Measurements from ENCODE around the gene STK32C. TPM values are rescaled to one million over a fixed set of nuclear protein-coding genes. Genes with fewer than 3 reads are reported as not detected.

Gene STK32C
- total and polyA plus RNA-seq, 2 experiments from 2014 or later = 8.8 to 9.8 TPM

DNA sequence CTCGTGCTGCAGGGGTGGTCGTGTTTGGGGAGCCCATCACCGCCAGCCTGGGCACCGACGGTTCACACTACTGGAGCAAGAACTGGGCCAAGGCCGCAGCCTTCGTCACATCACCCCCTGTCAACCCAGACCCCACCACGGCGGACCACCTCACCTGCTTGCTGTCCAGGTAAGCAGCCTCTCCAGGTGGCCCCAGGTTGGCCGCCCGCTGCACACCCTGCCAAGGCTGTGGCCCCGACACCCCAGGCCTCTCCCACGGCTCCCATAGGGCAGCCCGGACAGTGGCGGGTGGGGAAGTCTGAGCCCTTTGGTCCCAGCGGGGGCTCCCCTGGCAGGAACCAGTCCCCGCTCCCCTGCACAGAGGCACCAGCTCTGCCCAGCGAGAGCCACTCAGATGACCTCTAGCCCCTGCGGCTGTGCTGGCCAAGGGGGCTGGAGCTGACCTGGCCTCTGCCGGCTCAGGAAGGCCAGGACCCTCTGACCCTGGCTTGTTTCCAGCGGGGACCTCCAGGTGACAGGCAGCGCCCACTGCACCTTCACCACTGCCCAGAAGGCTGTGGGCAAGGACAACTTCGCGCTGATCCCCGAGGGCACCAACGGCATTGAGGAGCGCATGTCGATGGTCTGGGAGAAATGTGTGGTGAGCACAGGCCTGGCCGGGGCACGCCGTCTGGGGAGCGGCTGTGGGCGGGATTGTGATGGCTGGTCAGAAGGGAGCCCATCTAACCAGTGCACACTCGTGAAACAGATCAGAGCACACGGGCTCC, 107.2 kb downstream of the STK32C start:
- Histone ChIP-seq H3K9me2 (ENCODE audit: insufficient read depth) (no peaks in the 10 kb centered on the region), H2AFZ (no peak overlapping the region), H3K4me1 (ENCODE audit: insufficient read depth) (no peaks in the 10 kb centered on the region), H3F3A (ENCODE audit: insufficient read depth) (no peaks in the 10 kb centered on the region), H3K4me3 (no peak overlapping the region), H3K27me3 (replicated peaks; ENCODE audit: insufficient read depth) (no peaks in the 10 kb centered on the region), H3K4me2 (ENCODE audit: unreplicated experiment) (no peak overlapping the region), H3K9ac (no peak overlapping the region), H3K36me3 (ENCODE audit: low read depth) (no peaks in the 10 kb centered on the region), H3K27ac (no peak overlapping the region), H4K20me1 (ENCODE audit: insufficient read depth) (no peaks in the 10 kb centered on the region), H3K9me3 (ENCODE audit: low read depth) (no peaks in the 10 kb centered on the region), H3K79me2 (ENCODE audit: insufficient read depth) (no peaks in the 10 kb centered on the region)
- in situ Hi-C loops (cut with MboI) = no loop called here
- WGBS, 2 experiments (ENCODE audit: low coverage in 1 of 2, low lambda C conversion rate in 2 of 2, missing lambda C conversion rate in 2 of 2) = 81 to 82% methylated on average over 30 to 33 of the region's 35 CpGs
- no peak for DNase-seq
- no peak for TF ChIP-seq EZH2phosphoT487 (IDR thresholded peaks at IDR 0.05; ENCODE audit: insufficient read depth, low read depth)
- no peak for TF ChIP-seq EZH2 (IDR thresholded peaks at IDR 0.05; ENCODE audit: insufficient read depth, poor library complexity, severe bottlenecking)

DNA sequence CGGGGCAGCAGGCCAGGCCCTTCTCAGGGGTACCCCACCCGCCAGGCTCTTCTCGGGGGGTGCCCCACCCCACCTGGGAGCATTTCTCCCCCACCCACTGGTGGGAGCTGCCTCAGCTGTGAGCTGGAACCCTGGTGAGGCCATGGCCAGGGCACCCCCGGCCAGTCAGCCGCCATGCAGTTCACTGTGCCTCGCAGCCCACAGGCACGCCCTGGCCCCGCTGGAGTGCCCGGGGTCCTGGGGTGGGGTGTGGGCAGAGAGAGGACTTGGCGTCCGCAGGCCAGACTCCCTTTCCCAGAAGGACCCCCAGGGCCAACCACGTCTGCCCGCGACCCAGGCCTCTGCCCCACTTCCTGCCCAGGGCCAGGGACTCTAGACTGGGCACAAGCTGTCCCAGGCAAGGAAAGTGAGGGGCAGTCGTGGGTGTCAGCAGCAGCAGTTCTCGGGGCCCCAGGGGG, 107.9 kb downstream of the STK32C start:
- no peaks in the 10 kb centered on the region for H3K36me3 ChIP-seq (ENCODE audit: low read depth)
- H3K4me2 ChIP-seq (ENCODE audit: unreplicated experiment) = no peak overlapping the region
- H3F3A ChIP-seq (ENCODE audit: insufficient read depth) = no peaks in the 10 kb centered on the region
- in situ Hi-C loops (cut with MboI) = no loop called here
- no peaks in the 10 kb centered on the region for H3K4me1 ChIP-seq (ENCODE audit: insufficient read depth)
- DNase-seq = no peak
- no peak overlapping the region for H2AFZ ChIP-seq
- no peaks in the 10 kb centered on the region for H4K20me1 ChIP-seq (ENCODE audit: insufficient read depth)
- no peaks in the 10 kb centered on the region for H3K27me3 ChIP-seq (replicated peaks; ENCODE audit: insufficient read depth)
- no peaks in the 10 kb centered on the region for H3K9me2 ChIP-seq (ENCODE audit: insufficient read depth)
- H3K9me3 ChIP-seq (ENCODE audit: low read depth) = no peaks in the 10 kb centered on the region
- 65 to 72% methylated on average over 11 to 16 of the region's 16 CpGs for WGBS, 2 experiments (ENCODE audit: low coverage in 1 of 2, low lambda C conversion rate in 2 of 2, missing lambda C conversion rate in 2 of 2)
- H3K27ac ChIP-seq = no peak overlapping the region
- no peaks in the 10 kb centered on the region for H3K79me2 ChIP-seq (ENCODE audit: insufficient read depth)
- no peak for TF ChIP-seq EZH2phosphoT487 (IDR thresholded peaks at IDR 0.05; ENCODE audit: insufficient read depth, low read depth)
- TF ChIP-seq EZH2 (IDR thresholded peaks at IDR 0.05; ENCODE audit: insufficient read depth, poor library complexity, severe bottlenecking) = no peak
- H3K4me3 ChIP-seq = no peak overlapping the region
- no peak overlapping the region for H3K9ac ChIP-seq

- in situ Hi-C loops (cut with MboI) = no loop called here
- no peak overlapping the region for H2AFZ ChIP-seq
- TF ChIP-seq EZH2phosphoT487 (IDR thresholded peaks at IDR 0.05; ENCODE audit: insufficient read depth, low read depth) (no peak), EZH2 (IDR thresholded peaks at IDR 0.05; ENCODE audit: insufficient read depth, poor library complexity, severe bottlenecking) (no peak)
- H3K4me3 ChIP-seq = no peak overlapping the region
- WGBS, 2 experiments (ENCODE audit: low coverage in 1 of 2, low lambda C conversion rate in 2 of 2, missing lambda C conversion rate in 2 of 2) = 74 to 75% methylated on average over 8 to 11 of the region's 11 CpGs
- no peaks in the 10 kb centered on the region for H4K20me1 ChIP-seq (ENCODE audit: insufficient read depth)
- H3K79me2 ChIP-seq (ENCODE audit: insufficient read depth) = no peaks in the 10 kb centered on the region
- no peaks in the 10 kb centered on the region for H3F3A ChIP-seq (ENCODE audit: insufficient read depth)
- no peaks in the 10 kb centered on the region for H3K9me3 ChIP-seq (ENCODE audit: low read depth)
- H3K4me2 ChIP-seq (ENCODE audit: unreplicated experiment) = no peak overlapping the region
- no peaks in the 10 kb centered on the region for H3K36me3 ChIP-seq (ENCODE audit: low read depth)
- no peak for DNase-seq
- H3K9me2 ChIP-seq (ENCODE audit: insufficient read depth) = no peaks in the 10 kb centered on the region
- no peaks in the 10 kb centered on the region for H3K27me3 ChIP-seq (replicated peaks; ENCODE audit: insufficient read depth)
- H3K27ac ChIP-seq = no peak overlapping the region
- H3K4me1 ChIP-seq (ENCODE audit: insufficient read depth) = no peaks in the 10 kb centered on the region
- H3K9ac ChIP-seq = no peak overlapping the region
Observed at GRCh38 chr10:132199268-132199853, 108.4 kb downstream of the STK32C start.

DNA sequence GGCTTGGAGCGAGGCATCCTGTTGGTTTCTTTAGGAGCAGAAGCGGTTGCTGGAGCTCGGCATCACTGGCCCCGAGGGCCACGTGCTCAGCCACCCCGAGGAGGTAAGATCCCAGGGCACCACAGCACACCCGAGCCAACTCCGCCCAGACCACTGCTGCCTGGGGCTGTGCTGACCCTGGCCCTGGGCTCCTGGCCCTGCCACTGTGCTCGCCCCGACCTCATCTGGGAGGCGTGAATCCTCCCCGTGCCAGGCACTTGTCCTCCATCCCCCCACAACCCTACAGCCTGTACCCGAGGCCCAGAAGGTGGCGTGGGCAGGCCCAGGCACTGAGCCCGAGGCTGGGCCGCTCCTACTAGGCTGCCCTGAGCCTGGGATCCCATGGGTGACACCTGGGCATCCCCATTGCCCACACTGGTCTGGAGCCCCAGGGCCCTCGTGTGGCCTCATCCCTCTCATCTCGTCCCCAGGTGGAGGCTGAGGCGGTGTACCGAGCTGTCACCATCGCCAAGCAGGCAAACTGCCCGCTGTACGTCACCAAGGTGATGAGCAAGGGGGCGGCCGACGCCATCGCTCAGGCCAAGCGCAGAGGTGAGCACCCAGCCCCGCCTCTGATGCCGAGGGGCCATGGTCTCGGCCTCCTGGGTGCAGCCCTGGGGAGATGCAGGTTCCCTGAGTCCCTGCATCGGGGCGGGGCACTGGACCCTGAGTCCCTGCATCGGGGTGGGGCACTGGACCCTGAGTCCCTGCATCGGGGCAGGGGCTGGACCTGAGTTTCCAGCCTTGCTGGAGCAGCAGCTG, 109.2 kb downstream of the STK32C start:
- in situ Hi-C loops (cut with MboI) = no loop called here
- Histone ChIP-seq H2AFZ (no peak overlapping the region), H3K9me2 (ENCODE audit: insufficient read depth) (no peaks in the 10 kb centered on the region), H3K27me3 (replicated peaks; ENCODE audit: insufficient read depth) (no peaks in the 10 kb centered on the region), H3K79me2 (ENCODE audit: insufficient read depth) (no peaks in the 10 kb centered on the region), H3K4me2 (ENCODE audit: unreplicated experiment) (no peak overlapping the region), H3K4me3 (no peak overlapping the region), H3F3A (ENCODE audit: insufficient read depth) (no peaks in the 10 kb centered on the region), H3K9me3 (ENCODE audit: low read depth) (no peaks in the 10 kb centered on the region), H3K4me1 (ENCODE audit: insufficient read depth) (no peaks in the 10 kb centered on the region), H3K27ac (no peak overlapping the region), H4K20me1 (ENCODE audit: insufficient read depth) (no peaks in the 10 kb centered on the region), H3K36me3 (ENCODE audit: low read depth) (no peaks in the 10 kb centered on the region), H3K9ac (no peak overlapping the region)
- TF ChIP-seq EZH2phosphoT487 (IDR thresholded peaks at IDR 0.05; ENCODE audit: insufficient read depth, low read depth) = no peak
- no peak for TF ChIP-seq EZH2 (IDR thresholded peaks at IDR 0.05; ENCODE audit: insufficient read depth, poor library complexity, severe bottlenecking)
- no peak for DNase-seq
- WGBS, 2 experiments (ENCODE audit: low coverage in 1 of 2, low lambda C conversion rate in 2 of 2, missing lambda C conversion rate in 2 of 2) = 73 to 74% methylated on average over 33 of the region's 35 CpGs

Measured in GM23248 (cell line).